Osteoblast (primary cell): Measurements from ENCODE around the gene ABHD10. TPM values are rescaled to one million over a fixed set of nuclear protein-coding genes. Genes with fewer than 3 reads are reported as not detected.

Experiments used
- DNase-seq: peaks from one replicate; pipeline ENCODE4 v3.0.0; 2011; ENCODE audit warnings: low spot score, mixed read lengths; ENCODE audit not compliant: insufficient read length; ENCODE audit errors: missing footprints
- H2AFZ ChIP-seq: 2 replicates; pipeline ENCODE4 v1.6.0; 2011; ENCODE audit warnings: mild to moderate bottlenecking, low read length
- H3K27ac ChIP-seq: 2 replicates; pipeline ENCODE4 v1.5.1; 2011; ENCODE audit warnings: mild to moderate bottlenecking, low read depth, low read length, moderate library complexity
- H3K27me3 ChIP-seq: 2 replicates; pipeline ENCODE4 v1.6.0; 2012; ENCODE audit warnings: mild to moderate bottlenecking, control low read depth, inconsistent platforms, low read length, moderate library complexity; ENCODE audit not compliant: insufficient read depth
- H3K36me3 ChIP-seq: 2 replicates; pipeline ENCODE4 v1.5.1; 2011; ENCODE audit warnings: mild to moderate bottlenecking, low read length, control low read depth, moderate library complexity; ENCODE audit not compliant: insufficient read depth
- H3K4me1 ChIP-seq: 2 replicates; pipeline ENCODE4 v1.5.1; 2011; ENCODE audit warnings: mild to moderate bottlenecking, low read length, control low read depth, moderate library complexity; ENCODE audit not compliant: insufficient read depth
- H3K4me2 ChIP-seq: 2 replicates; pipeline ENCODE4 v1.6.0; 2011; ENCODE audit warnings: mild to moderate bottlenecking, low read length; ENCODE audit not compliant: insufficient read depth
- H3K4me3 ChIP-seq: fragments of 200-600 bp; sonication (generic); 3 replicates; pipeline ENCODE4 v1.5.1; 2012; ENCODE audit warnings: mild to moderate bottlenecking, low read length, inconsistent platforms; ENCODE audit not compliant: insufficient read depth
- H3K79me2 ChIP-seq: 2 replicates; pipeline ENCODE4 v1.6.0; 2012; ENCODE audit warnings: mild to moderate bottlenecking, low read length, control low read depth, inconsistent platforms; ENCODE audit not compliant: insufficient read depth
- H3K9me3 ChIP-seq: 2 replicates; pipeline ENCODE4 v1.5.1; 2011; ENCODE audit warnings: low read depth, low read length, control low read depth
- H4K20me1 ChIP-seq: 2 replicates; pipeline ENCODE4 v1.6.0; 2012; ENCODE audit warnings: mild to moderate bottlenecking, low read length, control low read depth; ENCODE audit not compliant: insufficient read depth
- CTCF ChIP-seq: IDR thresholded peaks from 2 replicates; pipeline ENCODE4 v1.5.1; 2011; ENCODE audit warnings: mild to moderate bottlenecking, low read depth, low read length, moderate library complexity; ENCODE audit errors: extremely low read depth
- total RNA-seq: library from RNA; depleted of rRNA; stranded (reverse); fragments of >200 nt; gene quantifications from 2 replicates; pipeline ENCODE4 v1.2.3, GENCODE V29; 2012

Gene ABHD10
- total RNA-seq, 1 donor, result 22.8 TPM

- DNase-seq, result no peak
- Histone ChIP-seq H3K27ac (no peak overlapping the region), H3K9me3 (no peaks in the 10 kb centered on the region), H3K79me2 (no peaks in the 10 kb centered on the region), H3K4me3 (no peak overlapping the region), H2AFZ (no peak overlapping the region), H3K27me3 (no peaks in the 10 kb centered on the region), H3K4me2 (no peak overlapping the region), H4K20me1 (no peaks in the 10 kb centered on the region), H3K4me1 (no peaks in the 10 kb centered on the region), H3K36me3 (no peaks in the 10 kb centered on the region)
- no peak for TF ChIP-seq CTCF
These were observed 48.3 kb downstream of the ABHD10 start for GRCh38 chr3:112027142-112027541.

- Histone ChIP-seq H2AFZ (no peak overlapping the region), H3K27ac (no peak overlapping the region), H3K9me3 (no peaks in the 10 kb centered on the region), H3K4me1 (no peaks in the 10 kb centered on the region), H4K20me1 (no peaks in the 10 kb centered on the region), H3K4me2 (no peak overlapping the region), H3K36me3 (no peaks in the 10 kb centered on the region), H3K79me2 (no peaks in the 10 kb centered on the region), H3K4me3 (no peak overlapping the region), H3K27me3 (no peaks in the 10 kb centered on the region)
- DNase-seq, result no peak
- no peak for TF ChIP-seq CTCF
These were observed 49.0 kb downstream of the ABHD10 start for GRCh38 chr3:112027826-112028225.

GRCh38 chr3:112030901-112031300 is 52.1 kb downstream of the ABHD10 start:
- H3K27me3 ChIP-seq, result no peaks in the 10 kb centered on the region
- H3K27ac ChIP-seq, result no peak overlapping the region
- no peaks in the 10 kb centered on the region for H3K9me3 ChIP-seq
- H3K36me3 ChIP-seq, result no peaks in the 10 kb centered on the region
- no peak for TF ChIP-seq CTCF
- no peak overlapping the region for H2AFZ ChIP-seq
- H3K4me2 ChIP-seq, result no peak overlapping the region
- no peaks in the 10 kb centered on the region for H3K4me1 ChIP-seq
- DNase-seq, result no peak
- no peaks in the 10 kb centered on the region for H4K20me1 ChIP-seq
- no peak overlapping the region for H3K4me3 ChIP-seq
- H3K79me2 ChIP-seq, result no peaks in the 10 kb centered on the region

GRCh38 chr3:112032098-112032731 is 53.4 kb downstream of the ABHD10 start:
- Histone ChIP-seq H4K20me1 (no peaks in the 10 kb centered on the region), H3K4me3 (no peak overlapping the region), H3K4me2 (no peak overlapping the region), H3K79me2 (no peaks in the 10 kb centered on the region), H3K27me3 (no peaks in the 10 kb centered on the region), H3K4me1 (no peaks in the 10 kb centered on the region), H3K9me3 (no peaks in the 10 kb centered on the region), H3K27ac (no peak overlapping the region), H3K36me3 (no peaks in the 10 kb centered on the region), H2AFZ (no peak overlapping the region)
- DNase-seq, result no peak
- TF ChIP-seq CTCF, result no peak
